Fibroblast of pulmonary artery (primary cell): ENCODE measurements around the gene ARHGAP31.
A peak's percentile ranks its signal among the peaks of the same experiment; 100 is the strongest.
"Not testable (repeated sequence)": the region's sequence is repeated elsewhere in the genome, so short reads cannot be mapped to it uniquely, and the experiment has no call there.

ENCODE experiments used
- DNase-seq: peaks from one replicate; pipeline ENCODE4 v3.0.0-alpha.2; 2010; ENCODE audit warnings: low read depth
- H3K4me3 ChIP-seq: replicated peaks from 2 replicates; pipeline ENCODE4 v1.5.1; 2011; ENCODE audit warnings: low read depth, mild to moderate bottlenecking, control low read depth, low read length, moderate library complexity
- CTCF ChIP-seq: IDR thresholded peaks from 2 replicates; pipeline ENCODE4 v1.5.1; 2011; ENCODE audit warnings: mild to moderate bottlenecking, control low read depth, low read length, inconsistent platforms; ENCODE audit errors: missing control alignments

ARHGAP31 gene

GRCh38 chr3:119365418-119365817 is 71.2 kb downstream of the ARHGAP31 start:
- H3K4me3 ChIP-seq = no peak overlapping the region
- no peak for DNase-seq
- no peak for TF ChIP-seq CTCF

- H3K4me3 ChIP-seq = no peak overlapping the region
- DNase-seq = no peak
- no peak for TF ChIP-seq CTCF
Observed at GRCh38 chr3:119367000-119367399, 72.8 kb downstream of the ARHGAP31 start.

GRCh38 chr3:119368298-119368697 is 74.1 kb downstream of the ARHGAP31 start:
- H3K4me3 ChIP-seq = no peak overlapping the region
- DNase-seq = no peak
- no peak for TF ChIP-seq CTCF

GRCh38 chr3:119371786-119372185 is 77.6 kb downstream of the ARHGAP31 start:
- not testable (repeated sequence) for DNase-seq, H3K4me3 ChIP-seq

- no peak for TF ChIP-seq CTCF
- DNase-seq = no peak
- no peak overlapping the region for H3K4me3 ChIP-seq
Observed at GRCh38 chr3:119375106-119375505, 80.9 kb downstream of the ARHGAP31 start.

GRCh38 chr3:119375510-119375909 is 81.3 kb downstream of the ARHGAP31 start:
- DNase-seq = no peak

GRCh38 chr3:119376758-119377157 is 82.6 kb downstream of the ARHGAP31 start:
- no peak for TF ChIP-seq CTCF
- DNase-seq = peak; percentile 75
- no peak overlapping the region for H3K4me3 ChIP-seq

More at GRCh38 chr3:119375510-119375909, 81.3 kb downstream of the ARHGAP31 start:
- H3K4me3 ChIP-seq = no peak overlapping the region
- no peak for TF ChIP-seq CTCF
